SKM-1 treated with dmso at 0.1 percent for 144 hours (cell line): ENCODE results near the gene PARVB.
A peak's percentile ranks its signal among the peaks of the same experiment; 100 is the strongest.

Source experiments
- DNase-seq: peaks from one replicate; lab custom pipeline; 2025; ENCODE audit not compliant: unreplicated experiment; lab: John Stamatoyannopoulos, UW

The PARVB gene

DNA sequence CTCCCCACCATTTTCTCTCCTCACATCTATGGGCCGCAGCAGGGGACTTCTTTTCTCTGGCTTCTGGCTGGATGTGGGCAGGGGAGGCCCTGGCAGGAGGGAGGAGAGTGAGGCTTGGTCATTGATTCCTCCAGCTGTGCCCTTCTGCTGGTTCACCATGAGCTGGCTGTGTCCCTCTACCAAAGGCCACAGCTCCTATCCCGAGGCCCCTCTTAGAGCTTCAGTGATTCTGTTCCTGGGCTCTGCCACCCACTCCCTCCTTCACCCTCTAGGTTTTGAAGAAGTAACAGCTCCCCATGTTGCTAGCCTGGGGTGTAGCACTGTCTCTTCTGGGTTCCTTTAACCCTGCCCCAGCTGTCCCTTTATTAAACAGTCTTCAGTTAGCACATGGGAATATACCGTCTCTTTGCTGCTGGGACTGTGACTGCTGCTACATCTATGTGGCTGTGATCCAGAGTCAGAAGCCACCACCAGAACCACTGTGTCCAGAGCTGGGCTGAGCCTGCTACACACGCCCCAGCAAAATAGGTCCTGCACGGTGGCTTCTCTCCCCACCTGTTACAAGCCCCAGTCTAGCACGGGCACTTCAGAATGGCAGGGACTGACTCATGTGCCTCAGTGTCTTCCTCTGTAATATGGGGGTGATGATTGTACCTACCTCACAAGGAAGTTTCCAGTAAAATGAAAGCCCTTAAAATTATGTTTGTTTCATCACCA lies 156.0 kb downstream of the PARVB start:
- DNase-seq: no peak

- DNase-seq: peak; percentile 28
Measured at GRCh38 chr22:44180706-44181032, 156.6 kb downstream of the PARVB start, which contains the start of gene PARVG. TSS of gene PARVG (plus strand) at chr22:44180925. CDS start at chr22:44183330, 2,405 bp downstream.

- DNase-seq: peak; percentile 60
Measured at GRCh38 chr22:44181033-44181911, 157.2 kb downstream of the PARVB start.

- no peak for DNase-seq
Measured at GRCh38 chr22:44181912-44182587, 157.9 kb downstream of the PARVB start.

DNA sequence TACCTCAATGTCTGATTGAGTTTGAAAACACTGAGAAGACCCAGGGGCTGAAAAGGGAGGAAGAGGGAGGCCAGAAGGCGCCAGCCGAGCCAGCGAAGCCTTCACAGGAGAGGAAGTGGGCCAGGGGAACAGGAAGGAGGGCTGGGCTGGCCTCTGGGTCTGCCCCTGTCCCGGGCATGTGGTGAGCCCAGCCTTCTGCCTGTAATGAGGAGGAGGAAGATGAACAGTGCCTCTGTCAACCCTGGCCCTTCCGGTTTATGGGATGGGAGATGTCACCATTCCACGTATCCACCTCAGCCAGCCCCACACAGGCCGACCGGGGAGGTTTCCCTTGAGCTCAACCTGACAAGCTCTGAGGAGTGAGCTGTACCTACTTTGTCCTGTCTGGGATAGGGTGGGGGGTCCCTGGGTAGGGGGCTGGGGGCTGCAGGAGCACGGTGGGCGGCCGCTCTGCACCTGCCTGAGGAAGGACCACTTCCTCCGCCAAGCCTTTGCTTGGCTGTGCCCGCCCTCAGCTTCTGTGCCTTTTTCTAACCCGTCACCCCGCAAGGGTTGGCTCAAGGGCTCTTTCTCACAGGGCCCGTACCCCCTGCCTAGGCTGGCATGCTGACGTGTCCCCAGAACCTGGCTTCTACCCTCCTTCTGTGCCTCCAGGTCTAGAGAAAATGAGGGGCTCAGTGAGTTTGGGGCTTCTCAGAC lies 158.6 kb downstream of the PARVB start:
- DNase-seq: peak; percentile 92

DNA sequence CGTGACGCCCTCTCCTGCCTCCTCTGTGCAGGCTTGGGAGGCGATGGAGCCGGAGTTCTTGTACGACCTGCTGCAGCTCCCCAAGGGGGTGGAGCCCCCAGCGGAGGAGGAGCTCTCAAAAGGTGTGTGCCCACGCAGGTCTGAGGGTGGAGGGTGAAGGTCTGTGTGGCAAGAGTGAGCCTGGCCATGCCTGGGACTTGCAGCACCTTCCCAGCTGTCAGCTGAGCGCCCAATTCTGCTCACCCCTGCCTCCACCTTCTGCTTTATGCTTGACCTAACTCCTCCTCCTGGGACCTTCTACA lies 159.1 kb downstream of the PARVB start:
- DNase-seq: no peak

- DNase-seq: no peak
Measured at GRCh38 chr22:44184006-44184405, 159.9 kb downstream of the PARVB start.

- no peak for DNase-seq
Measured at GRCh38 chr22:44185237-44186120, 161.4 kb downstream of the PARVB start.

GRCh38 chr22:44186121-44186510 lies 162.0 kb downstream of the PARVB start:
- no peak for DNase-seq

GRCh38 chr22:44186737-44187136 lies 162.6 kb downstream of the PARVB start:
- DNase-seq: no peak

DNA sequence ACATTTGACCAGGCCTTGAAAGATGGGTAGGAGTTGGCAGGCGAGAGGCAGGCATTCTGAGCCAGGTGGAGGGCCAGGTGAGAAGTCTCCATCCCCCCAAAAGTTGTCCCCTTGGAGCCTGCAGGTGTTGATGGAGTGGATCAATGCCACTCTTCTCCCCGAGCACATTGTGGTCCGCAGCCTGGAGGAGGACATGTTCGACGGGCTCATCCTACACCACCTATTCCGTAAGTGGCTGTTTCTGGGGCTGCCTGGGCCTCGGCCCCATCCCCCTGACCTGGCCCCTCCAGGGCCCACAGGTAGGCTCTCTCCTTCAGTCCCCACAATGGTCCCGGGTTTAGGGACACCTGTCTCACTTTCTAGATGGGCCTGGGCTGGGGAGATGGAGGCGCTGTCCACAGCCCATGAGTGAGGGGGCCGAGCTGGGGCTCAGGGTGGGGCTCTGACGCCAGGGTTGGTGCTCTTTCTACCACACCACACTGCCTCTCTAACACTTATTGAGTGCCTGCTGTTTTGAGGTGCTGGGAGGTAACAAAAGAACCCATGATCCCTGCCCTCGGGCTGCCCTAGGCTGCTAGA lies 163.6 kb downstream of the PARVB start:
- no peak for DNase-seq

GRCh38 chr22:44188316-44188715 lies 164.2 kb downstream of the PARVB start:
- no peak for DNase-seq

GRCh38 chr22:44188986-44189630 lies 165.0 kb downstream of the PARVB start:
- no peak for DNase-seq

DNA sequence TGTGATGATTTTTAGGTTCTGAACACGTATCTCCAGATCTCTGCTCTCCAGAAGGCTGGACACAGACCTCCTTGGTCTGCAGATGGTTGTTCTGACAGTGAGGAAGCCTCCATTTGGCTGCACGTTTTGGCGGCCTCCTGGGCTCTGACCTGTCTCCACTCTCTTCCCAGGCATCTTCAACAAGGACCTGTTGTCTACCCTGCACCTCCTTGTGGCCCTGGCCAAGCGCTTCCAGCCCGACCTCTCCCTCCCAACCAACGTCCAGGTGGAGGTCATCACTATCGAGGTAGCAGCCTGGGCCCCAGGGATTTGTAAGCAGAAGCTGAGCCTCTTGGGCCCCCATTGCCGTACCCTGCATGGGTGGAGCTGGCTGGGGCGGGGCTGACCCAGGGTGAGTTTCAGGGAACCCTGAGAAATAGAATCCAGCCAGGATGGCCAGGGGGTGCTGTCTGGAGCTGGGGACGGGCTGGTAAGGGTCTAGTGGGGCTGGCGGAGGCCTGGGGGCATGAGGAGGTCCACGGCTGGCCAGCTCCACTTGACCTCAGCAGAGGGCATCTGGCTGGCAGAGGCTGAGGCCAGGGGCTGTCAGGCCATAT lies 166.4 kb downstream of the PARVB start:
- no peak for DNase-seq

- no peak for DNase-seq
Measured at GRCh38 chr22:44191036-44191454, 166.9 kb downstream of the PARVB start.

GRCh38 chr22:44192098-44192815 lies 168.2 kb downstream of the PARVB start:
- peak; percentile 84 for DNase-seq

GRCh38 chr22:44192816-44193534 lies 168.9 kb downstream of the PARVB start:
- DNase-seq: no peak

GRCh38 chr22:44193535-44193891 lies 169.4 kb downstream of the PARVB start:
- DNase-seq: no peak
